KMS-11 (cell line): ENCODE results near the gene NEK11.

ENCODE experiments used
- H2AFZ ChIP-seq: fragments of 200-600 bp; sonication (generic); 2 replicates; pipeline ENCODE4 v1.6.1; 2016; ENCODE audit warnings: antibody characterized with exemption, mixed run types, low read depth
- H3K27ac ChIP-seq: fragments of 200-600 bp; sonication (generic); 2 replicates; pipeline ENCODE4 v1.6.1; 2016; ENCODE audit warnings: mild to moderate bottlenecking, mixed run types
- H3K27me3 ChIP-seq: fragments of 200-600 bp; sonication (generic); 2 replicates; pipeline ENCODE4 v1.6.1; 2017; ENCODE audit warnings: mild to moderate bottlenecking, low read depth, mixed run types, moderate library complexity; ENCODE audit not compliant: insufficient read depth
- H3K36me3 ChIP-seq: fragments of 200-600 bp; sonication (generic); 2 replicates; pipeline ENCODE4 v1.6.1; 2017; ENCODE audit warnings: mild to moderate bottlenecking, mixed run types; ENCODE audit not compliant: insufficient read depth
- H3K4me1 ChIP-seq: fragments of 200-600 bp; sonication (generic); 2 replicates; pipeline ENCODE4 v1.6.1; 2016; ENCODE audit warnings: mild to moderate bottlenecking, low read depth, mixed run types; ENCODE audit not compliant: poor library complexity, severe bottlenecking
- H3K4me2 ChIP-seq: fragments of 200-600 bp; sonication (generic); 2 replicates; pipeline ENCODE4 v1.7.0; 2016; ENCODE audit warnings: mild to moderate bottlenecking, mixed run types
- H3K4me3 ChIP-seq: fragments of 200-600 bp; sonication (generic); IDR thresholded peaks from 2 replicates; pipeline ENCODE4 v1.6.1; 2017; ENCODE audit warnings: low read depth, low read length, mixed read lengths; ENCODE audit not compliant: insufficient read depth
- H3K79me2 ChIP-seq: fragments of 200-600 bp; sonication (generic); 2 replicates; pipeline ENCODE4 v1.6.1; 2016; ENCODE audit warnings: low read depth, mixed run types; ENCODE audit not compliant: insufficient read depth
- H3K9ac ChIP-seq: fragments of 200-600 bp; sonication (generic); 2 replicates; pipeline ENCODE4 v1.6.1; 2016; ENCODE audit warnings: mild to moderate bottlenecking, mixed run types
- H4K20me1 ChIP-seq: fragments of 200-600 bp; sonication (generic); 2 replicates; pipeline ENCODE4 v1.6.1; 2016; ENCODE audit warnings: mild to moderate bottlenecking, mixed run types; ENCODE audit not compliant: insufficient read depth
- TF ChIP-seq, protein P1 (sequence below): fragments of 200-600 bp; sonication (generic); conservative IDR thresholded peaks from 2 replicates; pipeline ENCODE4 v1.6.1; 2017; ENCODE audit warnings: low read depth, mild to moderate bottlenecking, antibody characterized with exemption, low read length, moderate library complexity, mixed read lengths

NEK11 gene

DNA sequence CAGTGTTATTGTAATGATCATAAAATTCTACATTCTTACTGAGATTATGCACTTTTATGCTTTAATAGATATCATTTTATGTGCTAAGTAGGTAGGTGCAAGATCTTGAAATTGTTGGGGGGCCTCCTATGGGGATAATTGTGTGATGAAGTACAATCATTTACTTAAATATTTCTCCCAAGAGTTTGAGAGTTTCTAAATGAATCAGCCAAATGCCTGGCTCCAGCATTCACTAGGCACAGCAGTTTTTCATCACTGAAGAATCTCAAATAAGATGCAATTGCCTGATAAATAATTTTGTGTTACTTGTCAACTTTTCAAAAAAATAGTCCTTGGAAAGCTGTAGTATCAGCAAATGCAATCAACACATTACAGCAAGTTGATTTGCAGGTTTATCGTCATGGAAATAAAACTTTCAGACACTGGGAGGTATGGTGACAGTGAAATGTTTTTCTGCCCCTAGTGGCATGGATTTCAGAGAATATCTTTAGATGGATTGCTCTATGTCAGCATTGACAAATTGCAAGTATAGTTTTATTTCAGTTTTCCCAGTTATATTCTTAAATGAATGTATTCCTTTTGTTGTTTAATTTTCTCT lies 167.1 kb downstream of the NEK11 start:
- H2AFZ ChIP-seq, result no peak overlapping the region
- no peak overlapping the region for H3K9ac ChIP-seq
- no peaks in the 10 kb centered on the region for H3K79me2 ChIP-seq

DNA sequence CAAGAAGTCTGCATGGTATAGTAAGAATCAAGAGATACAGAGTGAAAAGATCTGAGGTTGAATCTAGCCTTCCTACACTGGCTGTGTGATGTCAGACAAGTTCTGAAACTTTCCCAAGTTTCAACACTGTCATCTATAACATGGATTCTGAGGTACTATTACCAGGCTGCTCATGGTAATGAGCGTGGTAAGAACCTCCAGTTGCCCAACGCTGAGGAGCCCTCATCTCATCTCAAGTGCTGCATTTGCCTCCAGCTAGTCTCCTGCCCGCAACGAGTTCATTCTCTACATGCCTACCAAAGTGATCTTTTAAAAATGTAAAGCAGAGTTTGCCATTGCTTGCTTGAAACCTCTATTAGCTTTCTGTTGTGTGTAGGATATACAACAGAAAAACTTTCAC lies 168.1 kb downstream of the NEK11 start:
- Histone ChIP-seq H3K4me3 (no peak overlapping the region), H2AFZ (no peak overlapping the region), H3K27ac (no peak overlapping the region), H4K20me1 (no peaks in the 10 kb centered on the region), H3K4me2 (no peak overlapping the region), H3K9ac (no peak overlapping the region), H3K27me3 (no peaks in the 10 kb centered on the region), H3K4me1 (no peaks in the 10 kb centered on the region), H3K79me2 (no peaks in the 10 kb centered on the region), H3K36me3 (no peaks in the 10 kb centered on the region)
- TF ChIP-seq, protein P1, sequence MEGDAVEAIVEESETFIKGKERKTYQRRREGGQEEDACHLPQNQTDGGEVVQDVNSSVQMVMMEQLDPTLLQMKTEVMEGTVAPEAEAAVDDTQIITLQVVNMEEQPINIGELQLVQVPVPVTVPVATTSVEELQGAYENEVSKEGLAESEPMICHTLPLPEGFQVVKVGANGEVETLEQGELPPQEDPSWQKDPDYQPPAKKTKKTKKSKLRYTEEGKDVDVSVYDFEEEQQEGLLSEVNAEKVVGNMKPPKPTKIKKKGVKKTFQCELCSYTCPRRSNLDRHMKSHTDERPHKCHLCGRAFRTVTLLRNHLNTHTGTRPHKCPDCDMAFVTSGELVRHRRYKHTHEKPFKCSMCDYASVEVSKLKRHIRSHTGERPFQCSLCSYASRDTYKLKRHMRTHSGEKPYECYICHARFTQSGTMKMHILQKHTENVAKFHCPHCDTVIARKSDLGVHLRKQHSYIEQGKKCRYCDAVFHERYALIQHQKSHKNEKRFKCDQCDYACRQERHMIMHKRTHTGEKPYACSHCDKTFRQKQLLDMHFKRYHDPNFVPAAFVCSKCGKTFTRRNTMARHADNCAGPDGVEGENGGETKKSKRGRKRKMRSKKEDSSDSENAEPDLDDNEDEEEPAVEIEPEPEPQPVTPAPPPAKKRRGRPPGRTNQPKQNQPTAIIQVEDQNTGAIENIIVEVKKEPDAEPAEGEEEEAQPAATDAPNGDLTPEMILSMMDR, result no peak

More for the DNA sequence above, 167.1 kb downstream of the NEK11 start:
- TF ChIP-seq, protein P1, result no peak
- Histone ChIP-seq H3K4me3 (no peak overlapping the region), H3K4me1 (no peaks in the 10 kb centered on the region), H3K36me3 (no peaks in the 10 kb centered on the region), H3K4me2 (no peak overlapping the region), H4K20me1 (no peaks in the 10 kb centered on the region), H3K27me3 (no peaks in the 10 kb centered on the region), H3K27ac (no peak overlapping the region)

DNA sequence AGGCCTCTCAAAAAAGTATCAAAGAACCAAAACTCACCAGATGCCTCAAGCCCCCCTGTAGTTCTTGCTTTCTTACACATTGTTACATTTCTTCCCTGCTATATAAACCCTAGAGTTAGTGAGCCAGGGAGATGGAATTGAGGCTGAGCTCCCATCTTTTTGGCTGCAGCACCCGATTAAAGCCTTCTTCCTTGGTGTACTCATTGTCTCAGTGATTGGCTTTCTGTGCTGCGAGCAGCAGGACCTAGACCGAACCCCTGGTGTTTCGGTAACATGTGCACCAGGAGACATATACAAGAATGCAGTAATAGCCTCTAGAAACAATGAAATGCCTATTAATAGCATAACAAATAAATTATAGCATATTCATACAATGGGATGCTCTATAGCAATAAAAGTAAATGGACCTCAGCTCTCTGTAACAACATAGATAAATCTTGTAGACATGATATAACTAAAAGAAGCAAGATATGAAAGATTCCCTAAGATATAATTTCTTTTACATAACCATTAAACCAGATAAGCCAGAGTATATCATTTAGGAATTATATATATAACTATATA lies 174.0 kb downstream of the NEK11 start:
- no peak overlapping the region for H3K9ac ChIP-seq
- H3K27ac ChIP-seq, result no peak overlapping the region
- H3K79me2 ChIP-seq, result no peaks in the 10 kb centered on the region
- no peaks in the 10 kb centered on the region for H3K4me1 ChIP-seq
- H3K4me3 ChIP-seq, result no peak overlapping the region
- no peaks in the 10 kb centered on the region for H3K36me3 ChIP-seq
- H2AFZ ChIP-seq, result no peak overlapping the region
- H4K20me1 ChIP-seq, result no peaks in the 10 kb centered on the region
- TF ChIP-seq, protein P1, result no peak
- no peaks in the 10 kb centered on the region for H3K27me3 ChIP-seq
- no peak overlapping the region for H3K4me2 ChIP-seq

DNA sequence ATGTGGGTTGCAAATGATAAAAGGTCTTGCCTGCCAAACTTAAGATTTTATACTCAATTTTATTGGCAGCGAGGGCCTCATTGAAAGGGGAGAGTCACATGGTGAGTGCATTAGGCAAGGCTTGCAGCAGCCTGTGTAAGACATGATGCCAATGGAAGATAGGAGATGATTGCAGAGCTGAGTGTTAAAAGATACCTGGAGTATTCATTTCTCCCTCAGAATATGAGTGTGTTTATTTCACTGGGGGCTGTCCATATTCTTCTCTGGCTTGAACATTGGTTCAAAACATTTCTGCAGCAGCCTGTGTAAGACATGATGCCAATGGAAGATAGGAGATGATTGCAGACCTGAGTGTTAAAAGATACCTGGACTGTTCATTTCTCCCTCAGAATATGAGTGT lies 189.7 kb downstream of the NEK11 start:
- H3K4me2 ChIP-seq, result no peak overlapping the region
- no peak overlapping the region for H3K9ac ChIP-seq
- no peak overlapping the region for H3K4me3 ChIP-seq
- H3K27ac ChIP-seq, result no peak overlapping the region
- no peak overlapping the region for H2AFZ ChIP-seq
- no peaks in the 10 kb centered on the region for H3K4me1 ChIP-seq
- no peaks in the 10 kb centered on the region for H4K20me1 ChIP-seq
- H3K79me2 ChIP-seq, result no peaks in the 10 kb centered on the region
- H3K36me3 ChIP-seq, result no peaks in the 10 kb centered on the region
- no peaks in the 10 kb centered on the region for H3K27me3 ChIP-seq
- TF ChIP-seq, protein P1, result no peak
